ENCODE measurements around the gene CFAP298. TPM values are rescaled to one million over a fixed set of nuclear protein-coding genes. Genes with fewer than 3 reads are reported as not detected.

The CFAP298 gene
- total and polyA plus RNA-seq, 10 donors, result 22.4 to 34.6 (median 27.7) TPM

GRCh38 chr21:32580949-32581348 lies 31.2 kb downstream of the CFAP298 start:
- no peak for DNase-seq
- intact Hi-C loops (cut with DNase I; ENCODE audit: low total_unique reads), result no loop called here
- TF ChIP-seq POLR2AphosphoS5 (IDR thresholded peaks at IDR 0.05), result no peak
- TF ChIP-seq POLR2A (IDR thresholded peaks at IDR 0.05), result no peak
- TF ChIP-seq CTCF (IDR thresholded peaks at IDR 0.05 in 8 of 11, conservative IDR thresholded peaks at IDR 0.05 in 3 of 11), result no peak
- Histone ChIP-seq H3K36me3 (no peaks in the 10 kb centered on the region), H3K4me1 (no peaks in the 10 kb centered on the region), H3K27me3 (replicated peaks in 1 of 7) (no peaks in the 10 kb centered on the region), H3K9me3 (no peaks in the 10 kb centered on the region), H3K4me3 (no peak overlapping the region), H3K27ac (no peak overlapping the region)
- 85 to 97% (median 90%) methylated on average over 13 of the region's 13 CpGs for WGBS, 5 donors

- no peak for DNase-seq
- TF ChIP-seq POLR2AphosphoS5 (IDR thresholded peaks at IDR 0.05), result no peak
- no peak for TF ChIP-seq POLR2A (IDR thresholded peaks at IDR 0.05)
- no peak for TF ChIP-seq CTCF (IDR thresholded peaks at IDR 0.05 in 8 of 11, conservative IDR thresholded peaks at IDR 0.05 in 3 of 11)
- intact Hi-C loops (cut with DNase I; ENCODE audit: low total_unique reads), result loop anchor here (10.0 kb wide), 1 partner anchor 173 kb away; no protein-coding TSS in a partner anchor
- Histone ChIP-seq H3K36me3 (no peaks in the 10 kb centered on the region), H3K27me3 (replicated peaks in 1 of 7) (no peaks in the 10 kb centered on the region), H3K9me3 (no peaks in the 10 kb centered on the region), H3K4me3 (no peak overlapping the region), H3K27ac (no peak overlapping the region), H3K4me1 (no peaks in the 10 kb centered on the region)
- 65 to 80% (median 76%) methylated on average over 11 to 15 of the region's 15 CpGs for WGBS, 5 donors
These were observed 34.0 kb downstream of the CFAP298 start for GRCh38 chr21:32578107-32578691.

GRCh38 chr21:32576011-32576410 lies 36.2 kb downstream of the CFAP298 start:
- TF ChIP-seq POLR2AphosphoS5 (IDR thresholded peaks at IDR 0.05), result no peak
- TF ChIP-seq CTCF (IDR thresholded peaks at IDR 0.05 in 8 of 11, conservative IDR thresholded peaks at IDR 0.05 in 3 of 11), result no peak
- no peaks in the 10 kb centered on the region for H3K9me3 ChIP-seq
- H3K36me3 ChIP-seq, result no peaks in the 10 kb centered on the region
- H3K4me1 ChIP-seq, result no peaks in the 10 kb centered on the region
- intact Hi-C loops (cut with DNase I; ENCODE audit: low total_unique reads), result loop anchor here (10.0 kb wide), 1 partner anchor 171 kb away; no protein-coding TSS in a partner anchor
- WGBS, 5 donors, result 93 to 99% (median 94%) methylated on average over 10 to 11 of the region's 11 CpGs
- peaks cover 0 to 5% (median 0%) of the 10 kb centered on the region in 7 donors for H3K27me3 ChIP-seq (replicated peaks in 1 of 7)
- H3K4me3 ChIP-seq, result no peak overlapping the region
- no peak overlapping the region for H3K27ac ChIP-seq
- no peak for DNase-seq

DNA sequence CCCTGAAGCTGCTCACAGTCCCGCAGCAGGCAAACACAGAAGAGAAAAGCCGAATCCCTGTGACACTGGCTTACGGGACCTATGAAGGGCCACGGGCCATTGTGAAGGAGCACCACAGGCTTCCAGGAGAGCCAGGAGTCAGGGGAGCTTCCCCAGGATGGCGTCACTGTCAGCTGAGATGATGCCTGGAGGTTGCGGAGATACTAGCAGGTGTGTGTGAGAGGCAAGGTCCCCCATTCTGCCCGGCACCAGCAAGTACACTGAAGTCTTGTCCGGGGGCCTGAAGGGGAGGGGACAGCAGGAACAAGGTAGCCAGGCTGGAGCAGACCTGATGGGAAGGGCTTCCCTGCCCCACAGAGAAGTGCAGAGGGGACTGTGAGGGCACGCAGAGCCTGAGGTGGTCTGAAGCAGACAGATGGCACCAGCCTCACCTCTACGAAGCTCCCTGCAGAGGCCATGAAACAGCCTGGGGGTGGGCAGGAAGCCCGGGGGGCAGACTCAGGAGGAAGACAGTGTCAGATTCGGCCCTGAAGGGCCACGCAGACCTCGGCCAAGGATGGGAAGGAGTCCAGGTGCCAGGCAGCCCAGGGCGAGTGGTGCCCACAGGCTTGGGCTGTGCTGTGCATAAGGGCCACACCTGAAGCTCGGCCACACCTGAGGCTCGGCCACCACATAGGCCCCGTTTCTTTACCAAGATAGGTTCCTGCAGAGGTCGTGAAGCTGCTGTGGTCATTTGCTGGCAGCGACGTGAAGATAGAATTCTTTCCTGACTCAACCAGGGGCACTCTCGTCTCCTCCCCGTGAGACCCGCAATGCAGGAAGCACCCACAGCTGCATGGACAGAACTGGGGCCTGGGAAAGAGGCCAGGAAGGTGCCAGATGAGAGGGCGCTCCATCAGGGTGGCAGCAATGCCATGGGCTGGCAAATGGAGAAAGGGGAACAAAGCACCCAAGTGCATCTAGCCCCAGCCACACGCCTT lies 36.9 kb downstream of the CFAP298 start:
- intact Hi-C loops (cut with DNase I; ENCODE audit: low total_unique reads), result loop anchor here (10.0 kb wide), 1 partner anchor 170 kb away; no protein-coding TSS in a partner anchor
- WGBS, 5 donors, result 85 to 94% (median 87%) methylated on average over 26 of the region's 26 CpGs
- TF ChIP-seq POLR2AphosphoS5 (IDR thresholded peaks at IDR 0.05), result no peak
- no peak for TF ChIP-seq POLR2A (IDR thresholded peaks at IDR 0.05)
- no peak for TF ChIP-seq CTCF (IDR thresholded peaks at IDR 0.05 in 8 of 11, conservative IDR thresholded peaks at IDR 0.05 in 3 of 11)
- no peak for DNase-seq
- Histone ChIP-seq H3K4me3 (no peak overlapping the region), H3K36me3 (no peaks in the 10 kb centered on the region), H3K27ac (no peak overlapping the region), H3K27me3 (replicated peaks in 1 of 7) (peaks cover 0 to 5% (median 0%) of the 10 kb centered on the region in 7 donors), H3K9me3 (no peaks in the 10 kb centered on the region), H3K4me1 (peaks cover 0 to under 1% (median 0%) of the 10 kb centered on the region in 6 donors)

Data from spleen (tissue), 11 donors.